K562 (cell line): ENCODE data around the gene PHKB. TPM values are rescaled to one million over a fixed set of nuclear protein-coding genes. Genes with fewer than 3 reads are reported as not detected.

ENCODE experiments used
- ATF6 ChIP-seq: sonication (generic); formaldehyde crosslinking; IDR thresholded peaks from 2 replicates; pipeline ENCODE4 v1.4.0; 2020; ENCODE audit warnings: mild to moderate bottlenecking, missing genetic modification reagents
- BCOR ChIP-seq: fragments of 450-650 bp; IDR thresholded peaks from 2 replicates; pipeline ENCODE4 v1.6.1; 2016
- ETV1 ChIP-seq: fragments of 450-650 bp; conservative IDR thresholded peaks from 2 replicates; pipeline ENCODE4 v1.6.1; 2016; ENCODE audit warnings: missing genetic modification characterization, control low read depth, low read depth, missing compliant biosample characterization
- FOXM1 ChIP-seq, 2 experiments: fragments of 450-650 bp in 1 of 2; sonication (generic) in 1 of 2; formaldehyde crosslinking in 1 of 2; IDR thresholded peaks; 2 replicates each; pipeline versions ENCODE4 v1.6.1 to v1.9.0; 2017 to 2022; ENCODE audit warnings: low read depth in 2 of 2, mild to moderate bottlenecking in 2 of 2, missing genetic modification reagents in 1 of 2, moderate library complexity in 1 of 2
- HIVEP1 ChIP-seq: fragments of 250-450 bp; sonication (Bioruptor Pico); IDR thresholded peaks from 2 replicates; pipeline ENCODE4 v1.4.0; 2020; ENCODE audit warnings: mild to moderate bottlenecking
- HMG20A ChIP-seq: fragments of 450-650 bp; formaldehyde crosslinking; conservative IDR thresholded peaks from 2 replicates; pipeline ENCODE4 v1.4.0; 2020; ENCODE audit warnings: mild to moderate bottlenecking, mixed read lengths
- HNRNPL ChIP-seq: fragments of 200-400 bp; formaldehyde crosslinking; IDR thresholded peaks from 2 replicates; pipeline ENCODE4 v1.6.1; 2017; ENCODE audit warnings: low read depth, mild to moderate bottlenecking, low read length
- IFI16 ChIP-seq: fragments of 250-450 bp; sonication (Bioruptor Pico); IDR thresholded peaks from 2 replicates; pipeline ENCODE4 v2.1.2; 2022; ENCODE audit warnings: mild to moderate bottlenecking, inconsistent platforms
- IRF9 ChIP-seq: fragments of 450-650 bp; IDR thresholded peaks from 2 replicates; pipeline ENCODE4 v1.6.1; 2016; ENCODE audit warnings: missing biosample characterization, missing genetic modification characterization
- KAT2B ChIP-seq: IDR thresholded peaks from one replicate; pipeline ENCODE4 v1.6.1; 2012; ENCODE audit warnings: low read depth, mild to moderate bottlenecking, control low read depth, inconsistent platforms, low read length, moderate library complexity
- MCM7 ChIP-seq, 2 experiments: fragments of 450-650 bp; IDR thresholded peaks; 2 replicates each; pipeline ENCODE4 v1.6.1; 2016 to 2018
- NCOA6 ChIP-seq: fragments of 450-650 bp; IDR thresholded peaks from 2 replicates; pipeline ENCODE4 v1.6.1; 2017; ENCODE audit warnings: mild to moderate bottlenecking
- NCOR1 ChIP-seq: fragments of 450-650 bp; IDR thresholded peaks from 2 replicates; pipeline ENCODE4 v1.6.1; 2016; ENCODE audit warnings: mild to moderate bottlenecking, moderate library complexity
- NFATC3 ChIP-seq: fragments of 450-650 bp; IDR thresholded peaks from 2 replicates; pipeline ENCODE4 v1.6.1; 2017; ENCODE audit warnings: mild to moderate bottlenecking
- NFE2 ChIP-seq: IDR thresholded peaks from 2 replicates; pipeline ENCODE4 v1.6.1; 2014; ENCODE audit warnings: antibody characterized with exemption, low read depth
- NFRKB ChIP-seq: fragments of 450-650 bp; IDR thresholded peaks from 2 replicates; pipeline ENCODE4 v1.6.1; 2016; ENCODE audit warnings: low read depth
- NR0B1 ChIP-seq: fragments of 450-650 bp; IDR thresholded peaks from one replicate; pipeline ENCODE4 v1.6.1; 2018; ENCODE audit warnings: mild to moderate bottlenecking, moderate library complexity; ENCODE audit not compliant: partially characterized antibody
- PURB ChIP-seq: sonication (generic); formaldehyde crosslinking; IDR thresholded peaks from 2 replicates; pipeline ENCODE4 v1.9.0; 2021; ENCODE audit warnings: low read depth, mild to moderate bottlenecking, missing genetic modification reagents
- TAL1 ChIP-seq: fragments of 450-650 bp; IDR thresholded peaks from 2 replicates; pipeline ENCODE4 v1.6.1; 2016; ENCODE audit warnings: mild to moderate bottlenecking
- TCFL5 ChIP-seq: fragments of 250-450 bp; sonication (Bioruptor Pico); conservative IDR thresholded peaks from 2 replicates; pipeline ENCODE4 v1.6.1; 2021; ENCODE audit warnings: mild to moderate bottlenecking, moderate library complexity, matching md5 sums
- ZBTB8A ChIP-seq: fragments of 450-650 bp; IDR thresholded peaks from 2 replicates; pipeline ENCODE4 v1.6.1; 2018; ENCODE audit warnings: mild to moderate bottlenecking, moderate library complexity; ENCODE audit not compliant: partially characterized antibody
- ZFP1 ChIP-seq: fragments of 450-650 bp; formaldehyde crosslinking; IDR thresholded peaks from 2 replicates; pipeline ENCODE4 v1.4.0; 2020; ENCODE audit warnings: mild to moderate bottlenecking, mixed read lengths
- ZNF133 ChIP-seq: fragments of 250-450 bp; sonication (Bioruptor Pico); IDR thresholded peaks from 2 replicates; pipeline ENCODE4 v1.4.0; 2020; ENCODE audit warnings: mild to moderate bottlenecking
- ZNF280A ChIP-seq: fragments of 450-650 bp; IDR thresholded peaks from 2 replicates; pipeline ENCODE4 v1.6.1; 2018; ENCODE audit warnings: mild to moderate bottlenecking, low read depth; ENCODE audit not compliant: partially characterized antibody
- ZNF589 ChIP-seq: fragments of 200-800 bp; sonication (Bioruptor generic); IDR thresholded peaks from 2 replicates; pipeline ENCODE4 v1.6.1; 2016; ENCODE audit warnings: low read depth, missing genetic modification characterization, missing compliant biosample characterization
- ZNF699 ChIP-seq: fragments of 250-450 bp; sonication (Bioruptor Pico); IDR thresholded peaks from 2 replicates; pipeline ENCODE4 v1.8.0; 2021; ENCODE audit warnings: mild to moderate bottlenecking, moderate library complexity; ENCODE audit not compliant: insufficient replicate concordance
- ZNF707 ChIP-seq: fragments of 250-450 bp; sonication (Bioruptor Pico); conservative IDR thresholded peaks from 2 replicates; pipeline ENCODE4 v1.8.0; 2022; ENCODE audit warnings: inconsistent platforms, mild to moderate bottlenecking, moderate library complexity
- polyA plus RNA-seq, 8 experiments: library from polyadenylated mRNA; depleted of rRNA in 4 of 8; stranded (reverse) in 5 of 8; unstranded in 3 of 8; fragments of >200 nt; fragmentation: Nextera tagmentation in 2 of 8; fragmentation: Illumina TruSeq in 1 of 8; extraction: Ambion mirVana in 2 of 8; extraction: Trizol in 1 of 8; gene quantifications; 2 replicates each; pipeline versions ENCODE4 v1.2.1 to v1.2.3, GENCODE V29; 2011 to 2014; ENCODE audit warnings: inconsistent platforms in 1 of 8, missing spikeins in 1 of 8
- total RNA-seq, 7 experiments: library from RNA; depleted of rRNA in 6 of 7; stranded (reverse); fragments of >200 nt in 6 of 7; fragmentation: Illumina TruSeq in 2 of 7; extraction: Trizol in 2 of 7; gene quantifications; 2 replicates each; pipeline versions ENCODE4 v1.2.1 to v1.2.3, GENCODE V29; 2011 to 2021; ENCODE audit warnings: low replicate concordance in 1 of 7

Gene PHKB
- total and polyA plus RNA-seq, 9 of the 15 experiments (the other 6 are each of a cell fraction or from before 2014, with no cell fraction given), result 24.7 to 92.3 (median 67.0) TPM

- no peak for TF ChIP-seq IRF9 (tag)
- no peak for TF ChIP-seq ZNF280A
- no peak for TF ChIP-seq PURB
- no peak for TF ChIP-seq KAT2B
- TF ChIP-seq ETV1, result no peak
- no peak for TF ChIP-seq TCFL5 (CRISPR knock-in tag)
- TF ChIP-seq FOXM1 (IDR thresholded peaks at IDR 0.05; ENCODE audit: low read depth), result peak; percentile 62
- no peak for TF ChIP-seq FOXM1 (CRISPR knock-in tag; IDR thresholded peaks at IDR 0.05; ENCODE audit: low read depth)
- no peak for TF ChIP-seq ZNF699 (CRISPR knock-in tag)
- TF ChIP-seq ZFP1 (CRISPR knock-in tag), result no peak
- TF ChIP-seq MCM7 (IDR thresholded peaks at IDR 0.05), result no peak
- TF ChIP-seq ZNF707 (CRISPR knock-in tag), result no peak
- peak; percentile 88 for TF ChIP-seq TAL1
- no peak for TF ChIP-seq NCOA6
- TF ChIP-seq NR0B1, result no peak
- TF ChIP-seq ZBTB8A, result no peak
- TF ChIP-seq NFRKB, result no peak; the same call in 1 of the 2 replicates
- TF ChIP-seq HNRNPL, result no peak
- TF ChIP-seq ATF6 (CRISPR knock-in tag), result no peak
- no peak for TF ChIP-seq ZNF133 (CRISPR knock-in tag)
- TF ChIP-seq BCOR, result peak; percentile 71
- TF ChIP-seq NFATC3, result no peak
- TF ChIP-seq NCOR1, result peak; percentile 87
- no peak for TF ChIP-seq HIVEP1 (CRISPR knock-in tag)
- TF ChIP-seq ZNF589 (CRISPR knock-in tag), result no peak
- TF ChIP-seq IFI16 (CRISPR knock-in tag), result no peak
- no peak for TF ChIP-seq HMG20A (CRISPR knock-in tag)
- TF ChIP-seq NFE2, result peak; percentile 85
These were observed 164.0 kb downstream of the PHKB start (continued) for GRCh38 chr16:47625115-47625567.
